ENCODE data around the gene COL1A2. TPM values are rescaled to one million over a fixed set of nuclear protein-coding genes. Genes with fewer than 3 reads are reported as not detected.
A peak's percentile ranks its signal among the peaks of the same experiment; 100 is the strongest.

Gene COL1A2
- polyA plus RNA-seq, 10 donors: 4,065 to 6,689 (median 5,254) TPM

DNA sequence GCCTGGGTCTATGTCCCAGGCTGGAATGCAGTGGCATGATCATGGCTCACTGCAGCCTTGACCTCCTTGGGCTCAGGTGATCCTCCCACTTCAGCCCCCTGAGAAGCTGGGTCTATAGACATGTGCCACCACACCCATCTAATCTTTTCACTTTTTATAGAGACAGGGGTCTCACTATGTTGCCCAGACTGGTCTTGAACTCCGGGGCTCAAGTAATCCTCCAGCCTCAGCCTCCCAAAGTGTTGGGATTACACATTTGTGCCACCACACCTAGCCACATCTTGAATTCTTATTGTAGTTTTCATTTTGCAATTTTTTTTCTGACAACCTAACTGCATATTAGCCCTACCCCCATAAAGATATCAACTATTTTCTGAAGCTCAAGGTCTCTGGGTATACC is 18.4 kb upstream of the COL1A2 start:
- DNase-seq: no peak

DNA sequence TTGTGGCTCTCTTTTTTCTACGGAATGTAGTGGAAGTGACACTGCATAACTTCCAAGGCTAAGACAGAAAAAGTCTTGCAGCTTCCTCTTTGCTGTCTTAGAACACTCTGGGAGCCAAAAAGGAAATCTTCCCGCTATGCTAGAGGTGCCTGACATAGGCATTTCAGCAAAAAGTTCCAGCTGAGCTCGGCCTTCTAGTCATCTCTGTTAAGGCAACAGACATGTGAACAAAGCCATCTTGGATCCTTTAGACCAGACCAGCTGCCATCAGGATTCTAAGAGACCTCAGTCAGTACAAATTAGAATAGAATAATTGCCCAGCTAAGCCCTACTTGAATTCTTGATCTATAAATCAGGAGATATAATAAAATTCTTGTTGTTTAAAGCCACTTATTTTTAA is 16.3 kb upstream of the COL1A2 start:
- no peak for DNase-seq

DNA sequence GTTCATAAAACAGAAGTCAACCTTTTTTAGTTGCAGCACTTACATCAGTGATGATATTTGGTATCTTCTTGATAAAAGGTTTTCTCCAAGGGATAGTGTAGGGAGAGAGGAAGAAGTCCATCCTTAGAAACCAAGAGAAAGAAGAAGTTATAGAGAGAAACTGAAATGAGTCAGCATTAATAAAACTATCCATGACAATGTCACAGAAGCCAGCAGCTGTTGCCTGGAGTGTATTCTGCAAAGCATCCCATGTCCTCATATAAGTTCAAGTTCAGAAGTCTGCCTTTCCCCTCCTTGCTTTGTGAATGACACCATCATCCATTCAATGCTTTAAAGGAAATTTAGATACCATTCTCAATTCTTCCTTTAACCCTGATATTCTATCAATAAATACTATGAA is 14.4 kb upstream of the COL1A2 start:
- DNase-seq: no peak

- no peak for DNase-seq
Measured at GRCh38 chr7:94382132-94382531, 12.6 kb upstream of the COL1A2 start.

DNA sequence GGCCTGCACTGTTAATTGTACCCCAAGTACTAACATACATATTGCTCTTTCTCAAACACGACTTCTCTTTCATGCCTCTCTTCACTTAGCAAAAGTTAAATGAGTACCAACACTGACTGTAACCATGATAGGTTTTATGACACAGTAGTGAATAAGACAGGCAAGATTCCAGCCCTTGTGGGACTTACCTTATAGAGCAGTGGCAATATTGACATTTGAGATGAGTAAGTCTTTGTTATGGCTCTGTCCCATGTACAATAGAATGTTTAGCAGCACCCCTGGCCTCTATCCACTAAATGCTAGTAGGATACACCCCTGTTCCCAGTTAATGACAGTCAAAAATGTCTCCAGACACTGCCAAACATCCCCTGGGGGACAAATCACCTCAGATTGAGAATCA is 11.9 kb upstream of the COL1A2 start:
- DNase-seq: no peak

DNA sequence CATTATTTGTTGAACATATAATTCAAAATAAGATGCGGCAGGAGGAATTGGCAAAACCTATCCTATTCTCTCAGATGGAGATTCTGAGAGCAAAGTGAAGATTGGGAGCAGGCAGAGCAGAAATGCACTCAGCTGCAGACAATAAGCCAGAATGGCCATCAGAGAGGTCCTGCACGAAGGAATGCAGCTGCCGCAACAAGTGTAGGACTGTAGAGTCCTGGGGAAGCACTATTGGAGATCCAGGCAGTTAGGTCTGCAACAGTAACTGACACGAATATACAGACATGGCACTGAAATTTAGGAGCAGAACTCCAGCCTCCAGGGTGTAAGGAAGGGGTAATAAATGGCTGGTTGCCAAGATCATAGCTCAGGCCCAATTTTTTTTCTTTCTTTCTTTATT is 10.4 kb upstream of the COL1A2 start:
- DNase-seq: no peak

- no peak for DNase-seq
Measured at GRCh38 chr7:94386416-94386815, 8.3 kb upstream of the COL1A2 start.

GRCh38 chr7:94388540-94388939 is 6.2 kb upstream of the COL1A2 start:
- DNase-seq: peak in 1 of 3 donors; percentile 51

GRCh38 chr7:94389381-94389780 is 5.3 kb upstream of the COL1A2 start:
- no peak for DNase-seq

- peak; percentile 83 to 90 (median 87) for DNase-seq
Measured at GRCh38 chr7:94391726-94392392, 2.8 kb upstream of the COL1A2 start.

DNA sequence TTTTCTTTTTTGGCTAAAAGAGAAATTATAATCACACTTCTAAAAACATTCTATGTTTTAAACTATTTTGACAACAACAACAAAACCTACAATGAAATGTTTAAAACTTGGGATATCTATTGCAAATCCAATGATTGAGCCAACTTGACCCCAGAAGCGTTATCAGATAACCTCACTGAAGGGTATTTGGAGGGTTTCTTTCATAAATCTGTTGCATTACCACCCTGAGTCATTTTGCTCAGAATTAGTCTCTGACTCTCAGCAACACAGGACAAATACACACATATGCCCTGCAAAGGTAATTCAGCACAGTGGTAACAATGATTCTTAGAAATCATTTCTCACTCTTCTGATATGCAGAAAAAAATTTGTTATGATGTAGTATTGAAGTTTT is 2.3 kb upstream of the COL1A2 start:
- DNase-seq: no peak

DNA sequence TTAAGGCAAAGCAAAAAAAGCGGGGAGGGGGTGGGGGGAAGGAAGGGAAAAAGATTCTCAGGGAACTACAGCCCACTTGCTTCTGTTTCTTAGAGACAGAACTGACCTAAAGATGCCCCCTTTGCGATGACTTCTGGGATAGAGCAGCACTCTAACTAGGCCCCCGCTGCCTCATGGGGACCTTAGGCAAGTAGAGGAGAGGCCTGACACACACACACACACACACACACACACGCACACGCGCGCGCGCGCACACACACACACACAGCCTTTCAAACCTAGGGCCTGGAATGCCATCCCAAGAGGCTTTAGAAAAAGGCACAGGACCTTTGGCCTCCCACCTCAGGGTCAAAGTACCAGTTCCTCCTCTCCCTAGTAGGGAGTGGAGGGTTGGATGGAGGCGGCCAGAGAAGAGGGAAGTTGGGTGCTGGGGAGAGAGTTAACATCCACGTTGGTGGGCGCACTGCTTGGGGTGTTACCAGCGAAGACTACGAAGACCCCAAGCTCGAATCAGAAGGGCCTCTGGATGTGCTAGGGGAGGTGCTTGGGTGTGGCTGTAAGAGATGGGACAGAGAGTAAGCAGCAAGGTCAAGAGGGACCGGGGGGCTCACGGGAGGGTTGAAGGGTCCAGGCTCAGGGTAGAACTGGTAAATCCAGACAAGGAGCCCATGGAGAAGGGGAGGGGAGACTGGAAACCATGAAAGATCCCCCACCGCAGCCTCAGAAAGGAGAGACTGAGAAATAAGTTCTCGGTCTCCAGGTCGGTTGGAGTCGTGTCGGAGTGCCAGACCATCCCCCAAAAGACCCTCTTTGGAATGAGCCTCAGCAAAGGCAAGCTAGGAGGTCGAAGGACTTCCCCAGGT is 1.2 kb upstream of the COL1A2 start:
- DNase-seq: peak; percentile 76 to 95 (median 86)

DNA sequence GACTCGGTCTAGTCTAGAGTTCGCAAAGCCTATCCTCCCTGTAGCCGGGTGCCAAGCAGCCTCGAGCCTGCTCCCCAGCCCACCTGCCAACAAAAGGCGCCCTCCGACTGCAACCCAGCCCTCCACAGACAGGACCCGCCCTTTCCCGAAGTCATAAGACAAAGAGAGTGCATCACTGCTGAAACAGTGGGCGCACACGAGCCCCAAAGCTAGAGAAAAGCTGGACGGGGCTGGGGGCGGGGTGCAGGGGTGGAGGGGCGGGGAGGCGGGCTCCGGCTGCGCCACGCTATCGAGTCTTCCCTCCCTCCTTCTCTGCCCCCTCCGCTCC is 622 bp upstream of the COL1A2 start:
- peak in 2 of 3 donors; percentile 85 to 87 for DNase-seq

GRCh38 chr7:94395141-94396036 is 694 bp downstream of the COL1A2 start:
- peak; percentile 86 to 94 (median 89) for DNase-seq

- peak in 2 of 3 donors; percentile 87 to 94 for DNase-seq
Measured at GRCh38 chr7:94396037-94396431, 1.3 kb downstream of the COL1A2 start.

DNA sequence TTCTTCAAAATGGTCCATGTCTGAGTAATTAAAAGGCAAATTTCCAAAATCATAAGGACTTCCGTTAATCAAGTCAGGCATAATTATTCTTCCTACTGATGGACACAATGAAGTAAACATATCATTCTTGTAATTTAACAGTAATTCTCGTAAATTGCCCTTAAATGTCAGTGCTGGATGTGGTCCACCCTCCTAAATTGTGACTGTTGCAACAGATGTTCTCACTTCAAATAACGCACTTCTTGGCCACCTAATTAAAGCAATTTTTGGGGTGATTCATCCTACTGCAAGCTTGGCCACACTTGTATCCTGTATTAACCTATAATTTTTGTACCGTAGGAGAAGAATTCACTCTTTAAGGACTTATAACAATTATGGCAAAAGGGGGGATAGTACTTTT is 1.9 kb downstream of the COL1A2 start:
- peak in 1 of 3 donors; percentile 54 for DNase-seq

- peak in 2 of 3 donors; percentile 52 to 88 for DNase-seq
Measured at GRCh38 chr7:94397722-94398121, 3.0 kb downstream of the COL1A2 start.

- DNase-seq: peak in 1 of 3 donors; percentile 64
Measured at GRCh38 chr7:94398841-94399240, 4.1 kb downstream of the COL1A2 start.

DNA sequence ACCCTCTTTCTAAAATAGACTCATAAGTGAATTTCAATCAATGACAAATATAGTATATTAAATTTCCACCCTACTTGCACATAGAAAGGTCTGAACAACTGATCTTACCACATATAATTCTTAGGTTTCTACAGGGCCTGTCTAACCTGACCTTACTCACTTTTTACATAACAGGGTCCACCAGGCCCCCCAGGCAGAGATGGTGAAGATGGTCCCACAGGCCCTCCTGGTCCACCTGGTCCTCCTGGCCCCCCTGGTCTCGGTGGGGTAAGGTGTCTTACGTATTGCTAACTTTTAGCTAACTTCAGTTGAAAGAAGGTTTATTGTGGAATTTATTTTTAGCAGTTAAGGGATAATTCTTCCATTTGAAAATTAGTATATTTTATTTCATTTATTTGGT is 5.3 kb downstream of the COL1A2 start:
- DNase-seq: peak in 1 of 3 donors; percentile 76

- DNase-seq: peak in 1 of 3 donors; percentile 55
Measured at GRCh38 chr7:94400643-94401427, 6.1 kb downstream of the COL1A2 start.

DNA sequence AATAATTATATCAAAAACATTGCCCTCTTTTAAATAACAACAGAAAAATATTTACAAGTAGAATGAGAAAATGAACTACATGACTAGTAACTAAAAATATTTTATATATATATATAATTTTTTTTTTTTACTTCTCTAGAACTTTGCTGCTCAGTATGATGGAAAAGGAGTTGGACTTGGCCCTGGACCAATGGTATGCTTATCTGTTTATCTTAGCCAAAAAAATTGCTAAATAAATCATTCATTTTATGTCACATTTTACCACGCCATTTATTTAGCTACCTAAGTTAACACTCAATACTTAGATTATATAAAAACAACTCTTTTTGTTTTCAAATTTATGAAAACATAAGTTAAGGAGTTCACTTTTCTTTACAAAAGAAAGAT is 6.7 kb downstream of the COL1A2 start:
- DNase-seq: peak in 1 of 3 donors; percentile 53
